Measurements from ENCODE around the gene FCHSD2. TPM values are rescaled to one million over a fixed set of nuclear protein-coding genes. Genes with fewer than 3 reads are reported as not detected.

The FCHSD2 gene
- total RNA-seq, 4 donors from 2014 or later, result 6.7 to 95.7 (median 10.2) TPM

- H3K4me1 ChIP-seq, result peaks cover 3 to 23% (median 8%) of the 10 kb centered on the region in 4 donors
- H3K27ac ChIP-seq, result peak overlapping the region in 2 of 4 donors; percentile 25 to 39
- DNase-seq, result no peak
- no peaks in the 10 kb centered on the region for H3K9me3 ChIP-seq
- no peak overlapping the region for H3K4me3 ChIP-seq
- H3K36me3 ChIP-seq, result no peaks in the 10 kb centered on the region
- no peak for TF ChIP-seq POLR2A (IDR thresholded peaks at IDR 0.05)
- TF ChIP-seq CTCF (IDR thresholded peaks at IDR 0.05), result no peak
- H3K27me3 ChIP-seq, result no peaks in the 10 kb centered on the region
Observed at GRCh38 chr11:72832301-72833082, 309.6 kb downstream of the FCHSD2 start.

- TF ChIP-seq CTCF (IDR thresholded peaks at IDR 0.05) (peak; percentile 70 to 96 (median 89)), POLR2A (IDR thresholded peaks at IDR 0.05) (no peak)
- H3K9me3 ChIP-seq, result no peaks in the 10 kb centered on the region
- H3K4me3 ChIP-seq, result no peak overlapping the region
- H3K27ac ChIP-seq, result peak overlapping the region in 1 of 4 donors; percentile 25
- H3K4me1 ChIP-seq, result peaks cover 3 to 26% (median 8%) of the 10 kb centered on the region in 4 donors
- peak; percentile 62 to 90 (median 88) for DNase-seq
- H3K36me3 ChIP-seq, result no peaks in the 10 kb centered on the region
- H3K27me3 ChIP-seq, result no peaks in the 10 kb centered on the region
Observed at GRCh38 chr11:72831521-72832300, 310.4 kb downstream of the FCHSD2 start.

- no peak for TF ChIP-seq CTCF (IDR thresholded peaks at IDR 0.05)
- no peak for TF ChIP-seq POLR2A (IDR thresholded peaks at IDR 0.05)
- no peak overlapping the region for H3K27ac ChIP-seq
- peaks cover 0 to 8% (median 0%) of the 10 kb centered on the region in 3 donors for H3K36me3 ChIP-seq
- no peak overlapping the region for H3K4me3 ChIP-seq
- no peaks in the 10 kb centered on the region for H3K27me3 ChIP-seq
- DNase-seq, result no peak
- no peaks in the 10 kb centered on the region for H3K9me3 ChIP-seq
- H3K4me1 ChIP-seq, result peaks cover 3 to 26% (median 8%) of the 10 kb centered on the region in 4 donors
Observed at GRCh38 chr11:72829884-72830533, 312.1 kb downstream of the FCHSD2 start.

- TF ChIP-seq CTCF (IDR thresholded peaks at IDR 0.05) (no peak), POLR2A (IDR thresholded peaks at IDR 0.05) (no peak)
- H3K36me3 ChIP-seq, result peaks cover 0 to 8% (median 0%) of the 10 kb centered on the region in 3 donors
- H3K4me1 ChIP-seq, result peaks cover 3 to 26% (median 8%) of the 10 kb centered on the region in 4 donors
- DNase-seq, result no peak
- no peak overlapping the region for H3K4me3 ChIP-seq
- H3K27me3 ChIP-seq, result no peaks in the 10 kb centered on the region
- no peaks in the 10 kb centered on the region for H3K9me3 ChIP-seq
- H3K27ac ChIP-seq, result peak overlapping the region in 1 of 4 donors; percentile 88
Observed at GRCh38 chr11:72829178-72829577, 312.9 kb downstream of the FCHSD2 start.

GRCh38 chr11:72828692-72829101 is 313.4 kb downstream of the FCHSD2 start:
- H3K27ac ChIP-seq, result peak overlapping the region in 3 of 4 donors; percentile 58 to 88 (median 74)
- H3K4me3 ChIP-seq, result no peak overlapping the region
- no peaks in the 10 kb centered on the region for H3K27me3 ChIP-seq
- no peak for TF ChIP-seq POLR2A (IDR thresholded peaks at IDR 0.05)
- no peak for TF ChIP-seq CTCF (IDR thresholded peaks at IDR 0.05)
- H3K36me3 ChIP-seq, result peaks cover 0 to 8% (median 0%) of the 10 kb centered on the region in 3 donors
- no peaks in the 10 kb centered on the region for H3K9me3 ChIP-seq
- no peak for DNase-seq
- peaks cover 3 to 26% (median 8%) of the 10 kb centered on the region in 4 donors for H3K4me1 ChIP-seq
